WTC11 (cell line): ENCODE results near the gene MACF1. TPM values are rescaled to one million over a fixed set of nuclear protein-coding genes. Genes with fewer than 3 reads are reported as not detected.
A peak's percentile ranks its signal among the peaks of the same experiment; 100 is the strongest.
"Not testable (repeated sequence)": the region's sequence is repeated elsewhere in the genome, so short reads cannot be mapped to it uniquely, and the experiment has no call there.

ENCODE experiments used
- ATAC-seq: fragments of 200-7000 bp; cut with Tn5 transposase; 2 replicates; pipeline ENCODE4 v1.10.0; 2021; ENCODE audit warnings: mild to moderate bottlenecking, moderate library complexity
- CTCF ChIA-PET: fragments of 300-600 bp; sonication (Branson Sonifier 250); formaldehyde crosslinking; loops from one replicate; lab custom pipeline; 2021; ENCODE audit warnings: antibody characterized with exemption; lab: Charles Lee
- POLR2A ChIA-PET: fragments of 350-600 bp; sonication (Branson Sonifier 250); formaldehyde crosslinking; loops from one replicate; lab custom pipeline; 2021; ENCODE audit warnings: antibody characterized with exemption; lab: Charles Lee
- DNase-seq: peaks from one replicate; pipeline ENCODE4 v3.0.0; 2021; ENCODE audit warnings: low spot score
- H3K27ac Mint-ChIP-seq: 2 replicates; pipeline ENCODE4 v1.8.0; 2021; ENCODE audit warnings: mixed read lengths
- H3K27me3 Mint-ChIP-seq: 2 replicates; pipeline ENCODE4 v1.8.0; 2021; ENCODE audit warnings: low read depth, mild to moderate bottlenecking, moderate library complexity, mixed read lengths
- H3K36me3 Mint-ChIP-seq: 2 replicates; pipeline ENCODE4 v1.8.0; 2021; ENCODE audit warnings: mixed read lengths
- H3K4me1 Mint-ChIP-seq: 2 replicates; pipeline ENCODE4 v1.8.0; 2022; ENCODE audit warnings: mixed read lengths
- H3K4me3 Mint-ChIP-seq: 2 replicates; pipeline ENCODE4 v1.8.0; 2021; ENCODE audit warnings: mild to moderate bottlenecking, moderate library complexity, mixed read lengths
- H3K9me3 Mint-ChIP-seq: 2 replicates; pipeline ENCODE4 v1.8.0; 2021; ENCODE audit warnings: mixed read lengths
- ATF6 ChIP-seq: sonication (generic); formaldehyde crosslinking; IDR thresholded peaks from 2 replicates; pipeline ENCODE4 v1.8.1; 2023; ENCODE audit warnings: mild to moderate bottlenecking, missing genetic modification reagents
- CBFB ChIP-seq: sonication (generic); formaldehyde crosslinking; IDR thresholded peaks from 2 replicates; pipeline ENCODE4 v1.8.1; 2022; ENCODE audit warnings: mild to moderate bottlenecking, low read depth, missing genetic modification reagents
- CREB1 ChIP-seq: sonication (generic); formaldehyde crosslinking; IDR thresholded peaks from 2 replicates; pipeline ENCODE4 v1.8.0; 2023; ENCODE audit warnings: mild to moderate bottlenecking, missing genetic modification reagents
- E2F1 ChIP-seq: sonication (generic); formaldehyde crosslinking; IDR thresholded peaks from 2 replicates; pipeline ENCODE4 v1.8.0; 2022; ENCODE audit warnings: mild to moderate bottlenecking, missing genetic modification reagents
- ETV6 ChIP-seq: sonication (generic); formaldehyde crosslinking; IDR thresholded peaks from 2 replicates; pipeline ENCODE4 v1.8.1; 2022; ENCODE audit warnings: mild to moderate bottlenecking, missing genetic modification reagents
- FOXK1 ChIP-seq: sonication (generic); formaldehyde crosslinking; IDR thresholded peaks from 2 replicates; pipeline ENCODE4 v1.8.0; 2022; ENCODE audit warnings: mild to moderate bottlenecking, moderate library complexity, missing genetic modification reagents
- FOXP4 ChIP-seq: sonication (generic); formaldehyde crosslinking; IDR thresholded peaks from 2 replicates; pipeline ENCODE4 v1.8.0; 2022; ENCODE audit warnings: mild to moderate bottlenecking, missing genetic modification reagents
- GTF2I ChIP-seq: fragments of 250-450 bp; sonication (Bioruptor Pico); conservative IDR thresholded peaks from 2 replicates; pipeline ENCODE4 v1.4.0; 2021; ENCODE audit warnings: mild to moderate bottlenecking
- IRF2 ChIP-seq: sonication (generic); formaldehyde crosslinking; IDR thresholded peaks from 2 replicates; pipeline ENCODE4 v1.8.0; 2022; ENCODE audit warnings: low read depth, missing genetic modification reagents, borderline replicate concordance
- MLX ChIP-seq: sonication (generic); formaldehyde crosslinking; IDR thresholded peaks from 2 replicates; pipeline ENCODE4 v1.8.1; 2023; ENCODE audit warnings: mild to moderate bottlenecking, missing genetic modification reagents, moderate library complexity
- NFATC4 ChIP-seq: fragments of 250-450 bp; sonication (Bioruptor Pico); IDR thresholded peaks from 2 replicates; pipeline ENCODE4 v1.9.0; 2021; ENCODE audit warnings: mild to moderate bottlenecking
- NFE2L1 ChIP-seq: sonication (generic); formaldehyde crosslinking; IDR thresholded peaks from 2 replicates; pipeline ENCODE4 v1.8.1; 2023; ENCODE audit warnings: missing genetic modification reagents
- NFYB ChIP-seq: sonication (generic); formaldehyde crosslinking; conservative IDR thresholded peaks from 2 replicates; pipeline ENCODE4 v1.8.0; 2022; ENCODE audit warnings: low read depth, missing genetic modification reagents
- PREB ChIP-seq: sonication (generic); formaldehyde crosslinking; IDR thresholded peaks from 2 replicates; pipeline ENCODE4 v1.8.1; 2022; ENCODE audit warnings: mild to moderate bottlenecking, missing genetic modification reagents, moderate library complexity, borderline replicate concordance
- RORB ChIP-seq: fragments of 250-450 bp; sonication (Bioruptor Pico); IDR thresholded peaks from 2 replicates; pipeline ENCODE4 v1.9.0; 2021; ENCODE audit warnings: mild to moderate bottlenecking
- SMAD3 ChIP-seq: sonication (generic); formaldehyde crosslinking; IDR thresholded peaks from 2 replicates; pipeline ENCODE4 v1.8.0; 2022; ENCODE audit warnings: missing genetic modification reagents, mild to moderate bottlenecking, borderline replicate concordance
- SMAD4 ChIP-seq: sonication (generic); formaldehyde crosslinking; IDR thresholded peaks from 2 replicates; pipeline ENCODE4 v1.8.0; 2022; ENCODE audit warnings: mild to moderate bottlenecking, missing genetic modification reagents
- TP53 ChIP-seq: sonication (generic); formaldehyde crosslinking; IDR thresholded peaks from 2 replicates; pipeline ENCODE4 v1.8.1; 2023; ENCODE audit warnings: mild to moderate bottlenecking, missing genetic modification reagents
- ZNF317 ChIP-seq: sonication (generic); formaldehyde crosslinking; IDR thresholded peaks from 2 replicates; pipeline ENCODE4 v1.8.1; 2023; ENCODE audit warnings: low read depth, mild to moderate bottlenecking, moderate library complexity, missing genetic modification reagents, borderline replicate concordance
- ZNF396 ChIP-seq: fragments of 250-450 bp; sonication (Bioruptor Pico); IDR thresholded peaks from 2 replicates; pipeline ENCODE4 v1.8.0; 2021; ENCODE audit warnings: mild to moderate bottlenecking, moderate library complexity, borderline replicate concordance
- total RNA-seq: library from RNA; stranded (reverse); gene quantifications from 3 replicates; pipeline ENCODE4 v1.2.3, GENCODE V29; 2021

MACF1 gene
- total RNA-seq, 1 experiment from 2014 or later, result 327 TPM

- ChIA-PET POLR2A (interaction anchor here (0.6 to 1.7 kb wide), 4 partner anchors 9 to 72 kb away, joined by 3 to 7 read pairs (median 3); no protein-coding TSS in a partner anchor), CTCF (interaction anchor here (0.7 to 3.9 kb wide), 11 partner anchors 9 to 113 kb away, joined by 3 to 66 read pairs (median 9); no protein-coding TSS in a partner anchor)
- ATAC-seq, result peak; percentile 62
- Mint-ChIP-seq H3K4me1 (peaks cover 31% of the 10 kb centered on the region), H3K27ac (peak overlapping the region; percentile 38), H3K9me3 (no peaks in the 10 kb centered on the region), H3K27me3 (no peaks in the 10 kb centered on the region), H3K4me3 (peak overlapping the region; percentile 3; the same call in 1 of the 2 replicates), H3K36me3 (no peaks in the 10 kb centered on the region)
- no peak for DNase-seq
- TF ChIP-seq NFATC4 (CRISPR knock-in tag) (no peak), MLX (CRISPR knock-in tag) (no peak), CREB1 (CRISPR knock-in tag) (no peak), ETV6 (CRISPR knock-in tag) (no peak), E2F1 (no peak), IRF2 (no peak), NFYB (no peak), ZNF396 (CRISPR knock-in tag) (no peak), ATF6 (CRISPR knock-in tag) (no peak), GTF2I (CRISPR knock-in tag) (no peak), RORB (no peak), SMAD4 (CRISPR knock-in tag) (no peak), ZNF317 (CRISPR knock-in tag) (no peak), SMAD3 (CRISPR knock-in tag) (no peak)
These were observed 746 bp downstream of the MACF1 start for GRCh38 chr1:39205102-39205780.

- peaks cover 30% of the 10 kb centered on the region for H3K4me1 Mint-ChIP-seq
- ATAC-seq, result no peak
- no peaks in the 10 kb centered on the region for H3K36me3 Mint-ChIP-seq
- H3K4me3 Mint-ChIP-seq, result no peak overlapping the region
- CTCF ChIA-PET, result interaction anchor here (1.2 to 3.9 kb wide), 8 partner anchors 8 to 107 kb away, joined by 4 to 66 read pairs (median 11); no protein-coding TSS in a partner anchor
- peak overlapping the region; percentile 80 for H3K27ac Mint-ChIP-seq
- H3K9me3 Mint-ChIP-seq, result no peaks in the 10 kb centered on the region
- no peak for DNase-seq
- TF ChIP-seq NFE2L1 (CRISPR knock-in tag) (no peak), PREB (CRISPR knock-in tag) (no peak), FOXK1 (CRISPR knock-in tag) (no peak), TP53 (CRISPR knock-in tag) (no peak), FOXP4 (CRISPR knock-in tag) (no peak), E2F1 (no peak), ZNF396 (CRISPR knock-in tag) (no peak), CBFB (CRISPR knock-in tag) (no peak)
- H3K27me3 Mint-ChIP-seq, result no peaks in the 10 kb centered on the region
- POLR2A ChIA-PET, result interaction anchor here (1.0 to 1.7 kb wide), 2 partner anchors 8 to 15 kb away, joined by 3 to 7 read pairs; no protein-coding TSS in a partner anchor
These were observed 1.4 kb downstream of the MACF1 start for GRCh38 chr1:39205781-39206464.

GRCh38 chr1:39208360-39208759 lies 3.9 kb downstream of the MACF1 start:
- not testable (repeated sequence) for DNase-seq
- CTCF ChIA-PET, result interaction anchor here (1.3 to 2.2 kb wide), 2 partner anchors 15 to 17 kb away, joined by 6 to 8 read pairs; no protein-coding TSS in a partner anchor
- H3K27ac Mint-ChIP-seq, result peak overlapping the region; percentile 92

More at GRCh38 chr1:39208360-39208759, 3.9 kb downstream of the MACF1 start:
- peaks cover 39% of the 10 kb centered on the region for H3K4me1 Mint-ChIP-seq
- H3K27me3 Mint-ChIP-seq, H3K36me3 Mint-ChIP-seq, POLR2A ChIA-PET, ATAC-seq, H3K4me3 Mint-ChIP-seq, H3K9me3 Mint-ChIP-seq: not testable (repeated sequence)
